Measurements from ENCODE around the gene TSPAN1. TPM values are rescaled to one million over a fixed set of nuclear protein-coding genes. Genes with fewer than 3 reads are reported as not detected.

Gene TSPAN1
- total and polyA plus RNA-seq, 2 of the 13 experiments (the other 11 are each of a cell fraction or from before 2014, with no cell fraction given), result 1.7 to 2.9 TPM

DNA sequence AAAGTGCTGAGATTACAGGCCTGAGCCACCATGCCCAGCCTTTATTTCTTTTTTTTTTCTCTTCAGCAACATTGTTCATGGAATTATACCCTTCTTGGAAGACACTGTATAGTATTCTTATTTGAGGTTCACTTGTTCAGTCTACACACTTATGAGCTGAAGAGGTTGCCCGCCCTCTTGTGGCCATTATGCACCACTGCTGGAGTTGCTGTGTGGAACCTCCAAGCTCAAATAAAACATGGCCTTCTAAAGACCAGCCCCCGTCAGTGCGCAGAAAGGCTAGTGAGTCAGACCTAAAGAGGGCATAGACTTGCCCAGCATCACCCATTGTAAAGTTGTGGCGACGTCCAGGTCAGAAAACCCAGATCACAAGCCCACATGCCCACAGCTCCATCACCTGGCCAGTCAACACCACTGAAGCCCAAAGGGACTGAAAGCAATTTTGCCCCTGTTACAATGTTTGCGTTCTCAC, 48.6 kb downstream of the TSPAN1 start (continued):
- TF ChIP-seq ZSCAN29 (CRISPR knock-in tag; conservative IDR thresholded peaks at IDR 0.05), result no peak
- TF ChIP-seq ZNF432 (CRISPR knock-in tag; IDR thresholded peaks at IDR 0.05; ENCODE audit: borderline replicate concordance), result no peak
- no peak for TF ChIP-seq NR2F6 (IDR thresholded peaks at IDR 0.05)
- TF ChIP-seq NR2F6 (CRISPR knock-in tag; IDR thresholded peaks at IDR 0.05), result 0 out of 2 replicates have a peak, but pooled peaks have one; percentile 5
- TF ChIP-seq ZNF674 (CRISPR knock-in tag; IDR thresholded peaks at IDR 0.05; ENCODE audit: low read depth), result no peak
- TF ChIP-seq POLR2AphosphoS5 (IDR thresholded peaks at IDR 0.05; ENCODE audit: low read depth, low read length), result no peak
- TF ChIP-seq, protein P1, sequence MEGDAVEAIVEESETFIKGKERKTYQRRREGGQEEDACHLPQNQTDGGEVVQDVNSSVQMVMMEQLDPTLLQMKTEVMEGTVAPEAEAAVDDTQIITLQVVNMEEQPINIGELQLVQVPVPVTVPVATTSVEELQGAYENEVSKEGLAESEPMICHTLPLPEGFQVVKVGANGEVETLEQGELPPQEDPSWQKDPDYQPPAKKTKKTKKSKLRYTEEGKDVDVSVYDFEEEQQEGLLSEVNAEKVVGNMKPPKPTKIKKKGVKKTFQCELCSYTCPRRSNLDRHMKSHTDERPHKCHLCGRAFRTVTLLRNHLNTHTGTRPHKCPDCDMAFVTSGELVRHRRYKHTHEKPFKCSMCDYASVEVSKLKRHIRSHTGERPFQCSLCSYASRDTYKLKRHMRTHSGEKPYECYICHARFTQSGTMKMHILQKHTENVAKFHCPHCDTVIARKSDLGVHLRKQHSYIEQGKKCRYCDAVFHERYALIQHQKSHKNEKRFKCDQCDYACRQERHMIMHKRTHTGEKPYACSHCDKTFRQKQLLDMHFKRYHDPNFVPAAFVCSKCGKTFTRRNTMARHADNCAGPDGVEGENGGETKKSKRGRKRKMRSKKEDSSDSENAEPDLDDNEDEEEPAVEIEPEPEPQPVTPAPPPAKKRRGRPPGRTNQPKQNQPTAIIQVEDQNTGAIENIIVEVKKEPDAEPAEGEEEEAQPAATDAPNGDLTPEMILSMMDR (CRISPR knock-in tag; IDR thresholded peaks at IDR 0.05), result peak; percentile 91
- no peak for TF ChIP-seq MZF1 (CRISPR knock-in tag; IDR thresholded peaks at IDR 0.05; ENCODE audit: borderline replicate concordance)
- TF ChIP-seq ZNF644 (CRISPR knock-in tag; IDR thresholded peaks at IDR 0.05; ENCODE audit: low read depth), result peak; percentile 30; the same call in 1 of the 2 replicates
- peak; percentile 100 for TF ChIP-seq ZNF3 (CRISPR knock-in tag; IDR thresholded peaks at IDR 0.05)
- no peak for TF ChIP-seq ELF4 (CRISPR knock-in tag; IDR thresholded peaks at IDR 0.05; ENCODE audit: borderline replicate concordance)
- TF ChIP-seq STAG1 (CRISPR knock-in tag; IDR thresholded peaks at IDR 0.05), result peak; percentile 84
- no peak for TF ChIP-seq CREB1 (IDR thresholded peaks at IDR 0.05)
- TF ChIP-seq CREB1 (CRISPR knock-in tag; IDR thresholded peaks at IDR 0.05), result peak; percentile 49; the same call in 1 of the 2 replicates
- no peak for TF ChIP-seq CHD4 (IDR thresholded peaks at IDR 0.05; ENCODE audit: borderline replicate concordance, low read length)
- TF ChIP-seq ZNF501 (CRISPR knock-in tag; IDR thresholded peaks at IDR 0.05), result 0 out of 2 replicates have a peak, but pooled peaks have one; percentile 33
- TF ChIP-seq ZNF775 (CRISPR knock-in tag; IDR thresholded peaks at IDR 0.05; ENCODE audit: borderline replicate concordance), result no peak
- 0 out of 2 replicates have a peak, but pooled peaks have one; percentile 39 for TF ChIP-seq REPIN1 (CRISPR knock-in tag; IDR thresholded peaks at IDR 0.05; ENCODE audit: borderline replicate concordance, low read depth)

Measured in HepG2 (cell line).